Activated CD4-positive, alpha-beta T cell treated with anti-CD3 and anti-CD28 coated beads for 36 hours (primary cell): ENCODE results near the gene CIRBP. TPM values are rescaled to one million over a fixed set of nuclear protein-coding genes. Genes with fewer than 3 reads are reported as not detected.
"Not testable (repeated sequence)": the region's sequence is repeated elsewhere in the genome, so short reads cannot be mapped to it uniquely, and the experiment has no call there.

Experiments used
- ATAC-seq: fragments of 200-7000 bp; cut with Tn5 transposase; one replicate; pipeline ENCODE4 v1.10.0; 2021; ENCODE audit warnings: mild to moderate bottlenecking, moderate library complexity
- CTCF ChIA-PET: fragments of 350-600 bp; sonication (Branson Sonifier 250); formaldehyde crosslinking; loops from one replicate; lab custom pipeline; 2021; ENCODE audit warnings: antibody characterized with exemption; lab: Charles Lee
- POLR2A ChIA-PET: fragments of 350-600 bp; sonication (Branson Sonifier 250); formaldehyde crosslinking; loops from one replicate; lab custom pipeline; 2021; ENCODE audit warnings: antibody characterized with exemption, inconsistent platforms; lab: Charles Lee
- DNase-seq: peaks from one replicate; pipeline ENCODE4 v3.0.0-alpha.2; 2020
- H3K27ac Mint-ChIP-seq: one replicate; pipeline ENCODE4 v1.8.0; 2021; ENCODE audit warnings: mixed read lengths
- H3K27me3 Mint-ChIP-seq: one replicate; pipeline ENCODE4 v1.8.0; 2021; ENCODE audit warnings: mixed read lengths
- H3K36me3 Mint-ChIP-seq: one replicate; pipeline ENCODE4 v1.8.0; 2021; ENCODE audit warnings: low read depth, mixed read lengths
- H3K4me1 Mint-ChIP-seq: one replicate; pipeline ENCODE4 v1.8.0; 2021; ENCODE audit warnings: mixed read lengths
- H3K4me3 Mint-ChIP-seq: one replicate; pipeline ENCODE4 v1.8.0; 2021; ENCODE audit warnings: mild to moderate bottlenecking, moderate library complexity, mixed read lengths
- H3K9me3 Mint-ChIP-seq: one replicate; pipeline ENCODE4 v1.8.0; 2021; ENCODE audit warnings: low read depth, mixed read lengths
- intact Hi-C, 2 experiments: fragments of 100-400 bp; cut with DNase I in 1 of 2; cut with micrococcal nuclease in 1 of 2; formaldehyde crosslinking; loops; one replicate each; pipeline versions ENCODE4 v1.14.2 to v1.15.1; 2022 to 2024; cut with DNase I, micrococcal nuclease
- total RNA-seq, 2 experiments: library from RNA; stranded (reverse); gene quantifications; one replicate each; pipeline ENCODE4 v1.2.3, GENCODE V29; 2021

CIRBP gene
- total RNA-seq, 2 experiments from 2014 or later: 123 to 188 TPM

GRCh38 chr19:1246265-1247087 lies 22.7 kb upstream of the CIRBP start:
- ChIA-PET CTCF (interaction anchor here (0.9 to 5.3 kb wide), 3 partner anchors 20 to 179 kb away, joined by 3 to 163 read pairs (median 3); partner anchors contain the start of genes ARHGAP45 and CIRBP), POLR2A (interaction anchor here (1.0 to 4.2 kb wide), 3 partner anchors 20 to 29 kb away, joined by 3 to 59 read pairs (median 3); partner anchors contain the start of genes CIRBP and FAM174C)
- H3K27me3 Mint-ChIP-seq, H3K9me3 Mint-ChIP-seq, H3K36me3 Mint-ChIP-seq, H3K27ac Mint-ChIP-seq, DNase-seq, ATAC-seq, H3K4me3 Mint-ChIP-seq: not testable (repeated sequence)
- H3K4me1 Mint-ChIP-seq: peaks cover 20% of the 10 kb centered on the region
- intact Hi-C loops: loop anchor here in 1 of 2 experiments (10.0 kb wide), 1 partner anchor 322 kb away; the partner anchor contains the start of gene ARID3A

- no peaks in the 10 kb centered on the region for H3K9me3 Mint-ChIP-seq
- H3K36me3 Mint-ChIP-seq: peaks cover 17% of the 10 kb centered on the region
- H3K27me3 Mint-ChIP-seq: no peaks in the 10 kb centered on the region
- no peak for ATAC-seq
- peaks cover 13% of the 10 kb centered on the region for H3K4me1 Mint-ChIP-seq
- intact Hi-C loops: loop anchor here (2.0 to 10.0 kb wide), 5 partner anchors 115 to 585 kb away; partner anchors contain the start of genes ARHGAP45 (in 1 of the 2), ARID3A (in 1 of the 2) and RNF126 (in 1 of the 2)
- H3K4me3 Mint-ChIP-seq: peak overlapping the region; percentile 75
- POLR2A ChIA-PET: interaction anchor here (0.6 kb wide), 1 partner anchor 38 kb away, joined by 4 read pairs; no protein-coding TSS in a partner anchor
- no peak for DNase-seq
- H3K27ac Mint-ChIP-seq: peak overlapping the region; percentile 19
- CTCF ChIA-PET: interaction anchor here (5.3 kb wide), 1 partner anchor 19 kb away, joined by 163 read pairs; the partner anchor contains the start of gene CIRBP
These were observed 21.4 kb upstream of the CIRBP start for GRCh38 chr19:1247748-1248138.

- peaks cover 18% of the 10 kb centered on the region for H3K36me3 Mint-ChIP-seq
- peak; percentile 87 for DNase-seq
- POLR2A ChIA-PET: no interaction called here
- intact Hi-C loops: loop anchor here (2.0 to 10.0 kb wide), 5 partner anchors 115 to 585 kb away; partner anchors contain the start of genes ARHGAP45 (in 1 of the 2), ARID3A (in 1 of the 2) and RNF126 (in 1 of the 2)
- no peaks in the 10 kb centered on the region for H3K9me3 Mint-ChIP-seq
- peaks cover 9% of the 10 kb centered on the region for H3K4me1 Mint-ChIP-seq
- CTCF ChIA-PET: interaction anchor here (1.0 kb wide), 1 partner anchor 18 kb away, joined by 3 read pairs; no protein-coding TSS in a partner anchor
- peak within 1 kb of the TSS; percentile 87 for H3K27ac Mint-ChIP-seq
- H3K27me3 Mint-ChIP-seq: no peaks in the 10 kb centered on the region
- H3K4me3 Mint-ChIP-seq: peak within 1 kb of the TSS; percentile 75
- ATAC-seq: peak; percentile 9
These were observed 20.9 kb upstream of the CIRBP start, which contains the start of gene MIDN for GRCh38 chr19:1248139-1248785. Gene MIDN, plus strand, starts transcription at chr19:1248583. Its CDS starts 1,714 bp downstream, at chr19:1250297.

GRCh38 chr19:1248786-1249297 lies 20.3 kb upstream of the CIRBP start:
- H3K9me3 Mint-ChIP-seq: no peaks in the 10 kb centered on the region
- ATAC-seq: peak; percentile 5
- H3K4me3 Mint-ChIP-seq: peak overlapping the region; percentile 75
- H3K36me3 Mint-ChIP-seq: peaks cover 21% of the 10 kb centered on the region
- intact Hi-C loops: loop anchor here (1.0 to 10.0 kb wide), 14 partner anchors 11 to 614 kb away; partner anchors contain the start of genes ARHGAP45 (in 1 of the 2), ARID3A (in 1 of the 2), CIRBP (in 1 of the 2) and DAZAP1 (in 1 of the 2)
- ChIA-PET POLR2A (no interaction called here), CTCF (interaction anchor here (1.0 kb wide), 1 partner anchor 17 kb away, joined by 3 read pairs; no protein-coding TSS in a partner anchor)
- H3K27me3 Mint-ChIP-seq: no peaks in the 10 kb centered on the region
- peak; percentile 90 for DNase-seq
- H3K27ac Mint-ChIP-seq: peak overlapping the region; percentile 87
- H3K4me1 Mint-ChIP-seq: peaks cover 10% of the 10 kb centered on the region

- peak; percentile 53 for ATAC-seq
- POLR2A ChIA-PET: interaction anchor here (1.2 kb wide), 1 partner anchor 20 kb away, joined by 4 read pairs; the partner anchor contains the start of gene CIRBP
- peak; percentile 97 for DNase-seq
- peaks cover 9% of the 10 kb centered on the region for H3K4me1 Mint-ChIP-seq
- no peak overlapping the region for H3K27ac Mint-ChIP-seq
- intact Hi-C loops: loop anchor here (1.0 to 10.0 kb wide), 14 partner anchors 11 to 614 kb away; partner anchors contain the start of genes ARHGAP45 (in 1 of the 2), ARID3A (in 1 of the 2), CIRBP (in 1 of the 2) and DAZAP1 (in 1 of the 2)
- H3K27me3 Mint-ChIP-seq: no peaks in the 10 kb centered on the region
- CTCF ChIA-PET: interaction anchor here (1.0 kb wide), 1 partner anchor 17 kb away, joined by 3 read pairs; no protein-coding TSS in a partner anchor
- H3K9me3 Mint-ChIP-seq: no peaks in the 10 kb centered on the region
- peak overlapping the region; percentile 73 for H3K4me3 Mint-ChIP-seq
- H3K36me3 Mint-ChIP-seq: peaks cover 23% of the 10 kb centered on the region
These were observed 19.7 kb upstream of the CIRBP start for GRCh38 chr19:1249298-1249989.

GRCh38 chr19:1249990-1250436 lies 19.1 kb upstream of the CIRBP start:
- ATAC-seq: no peak
- ChIA-PET CTCF (no interaction called here), POLR2A (interaction anchor here (1.2 kb wide), 1 partner anchor 19 kb away, joined by 4 read pairs; the partner anchor contains the start of gene CIRBP)
- intact Hi-C loops: loop anchor here (1.0 to 10.0 kb wide), 14 partner anchors 10 to 613 kb away; partner anchors contain the start of genes ARHGAP45 (in 1 of the 2), ARID3A (in 1 of the 2), CIRBP (in 1 of the 2) and DAZAP1 (in 1 of the 2)
- H3K9me3 Mint-ChIP-seq: no peaks in the 10 kb centered on the region
- peak overlapping the region; percentile 73 for H3K4me3 Mint-ChIP-seq
- H3K27me3 Mint-ChIP-seq: no peaks in the 10 kb centered on the region
- H3K27ac Mint-ChIP-seq: no peak overlapping the region
- DNase-seq: no peak
- peaks cover 29% of the 10 kb centered on the region for H3K36me3 Mint-ChIP-seq
- peaks cover 11% of the 10 kb centered on the region for H3K4me1 Mint-ChIP-seq

- intact Hi-C loops: no loop called here
- DNase-seq: peak; percentile 67
- CTCF ChIA-PET: no interaction called here
These were observed 18.5 kb upstream of the CIRBP start for GRCh38 chr19:1250437-1251260.

GRCh38 chr19:1251330-1252220 lies 17.6 kb upstream of the CIRBP start:
- CTCF ChIA-PET: interaction anchor here (0.7 kb wide), 1 partner anchor 48 kb away, joined by 3 read pairs; no protein-coding TSS in a partner anchor
- peaks cover 40% of the 10 kb centered on the region for H3K36me3 Mint-ChIP-seq
- no peaks in the 10 kb centered on the region for H3K27me3 Mint-ChIP-seq
- DNase-seq (peak; percentile 84), ATAC-seq (peak; percentile 3)
- peaks cover 14% of the 10 kb centered on the region for H3K4me1 Mint-ChIP-seq
- POLR2A ChIA-PET: interaction anchor here (0.7 to 1.0 kb wide), 3 partner anchors 15 to 172 kb away, joined by 3 to 4 read pairs (median 4); no protein-coding TSS in a partner anchor
- H3K4me3 Mint-ChIP-seq: peak overlapping the region; percentile 96
- H3K9me3 Mint-ChIP-seq: no peaks in the 10 kb centered on the region
- H3K27ac Mint-ChIP-seq: peak overlapping the region; percentile 90
- intact Hi-C loops: no loop called here

More at GRCh38 chr19:1250437-1251260, 18.5 kb upstream of the CIRBP start:
- H3K4me3 Mint-ChIP-seq: peak overlapping the region; percentile 96
- H3K27me3 Mint-ChIP-seq: no peaks in the 10 kb centered on the region
- no peak for ATAC-seq
- no peaks in the 10 kb centered on the region for H3K9me3 Mint-ChIP-seq
- peak overlapping the region; percentile 90 for H3K27ac Mint-ChIP-seq
- H3K4me1 Mint-ChIP-seq: peaks cover 14% of the 10 kb centered on the region
- peaks cover 34% of the 10 kb centered on the region for H3K36me3 Mint-ChIP-seq
- POLR2A ChIA-PET: interaction anchor here (1.0 to 1.2 kb wide), 3 partner anchors 16 to 18 kb away, joined by 4 read pairs; partner anchors contain the start of gene CIRBP
